Tibial nerve (tissue), 4 donors: Measurements from ENCODE around the gene LEF1. TPM values are rescaled to one million over a fixed set of nuclear protein-coding genes. Genes with fewer than 3 reads are reported as not detected.

Experiments
- DNase-seq, 2 donors: peaks; one replicate each; pipeline ENCODE4 v3.0.0-alpha.2; 2019; ENCODE audit warnings: low spot score in 2 of 2
- H3K27ac ChIP-seq, 4 donors: fragments of 200-600 bp; sonication (generic) in 3 of 4; one replicate each; pipeline ENCODE4 v1.5.1; 2017 to 2019; ENCODE audit warnings: mild to moderate bottlenecking in 1 of 4
- H3K27me3 ChIP-seq, 2 donors: fragments of 200-600 bp; sonication (generic) in 1 of 2; one replicate each; pipeline versions ENCODE4 v1.5.1 to v1.6.0; 2017 to 2019
- H3K36me3 ChIP-seq, 3 donors: fragments of 200-600 bp; sonication (generic); one replicate each; pipeline ENCODE4 v1.5.1; 2018 to 2019
- H3K4me1 ChIP-seq, 4 donors: fragments of 200-600 bp; sonication (generic) in 3 of 4; one replicate each; pipeline ENCODE4 v1.5.1; 2017 to 2019
- H3K4me3 ChIP-seq, 4 donors: fragments of 200-600 bp; sonication (generic) in 3 of 4; one replicate each; pipeline ENCODE4 v1.5.1; 2017 to 2019; ENCODE audit warnings: mild to moderate bottlenecking in 1 of 4, moderate library complexity in 1 of 4
- H3K9me3 ChIP-seq, 4 donors: fragments of 200-600 bp; sonication (generic) in 3 of 4; one replicate each; pipeline ENCODE4 v1.5.1; 2017 to 2019
- CTCF ChIP-seq, 5 experiments: fragments of 200-600 bp in 3 of 5; fragments of 450-650 bp in 2 of 5; sonication (generic) in 3 of 5; IDR thresholded peaks; one replicate each; pipeline ENCODE4 v1.5.1; 2016 to 2019; ENCODE audit warnings: antibody characterized with exemption in 5 of 5, mild to moderate bottlenecking in 3 of 5, moderate library complexity in 2 of 5
- EP300 ChIP-seq, 2 donors: sonication (generic); formaldehyde crosslinking; IDR thresholded peaks; one replicate each; pipeline ENCODE4 v1.6.1; 2017; ENCODE audit warnings: antibody characterized with exemption in 2 of 2, mild to moderate bottlenecking in 1 of 2
- POLR2A ChIP-seq, 2 donors: fragments of 450-650 bp; IDR thresholded peaks; one replicate each; pipeline ENCODE4 v1.6.1; 2017; ENCODE audit warnings: antibody characterized with exemption in 2 of 2, mild to moderate bottlenecking in 2 of 2, moderate library complexity in 2 of 2
- WGBS, 2 donors: methylation state at CpG; one replicate each; pipeline ENCODE4 v1.1.5; 2018; 5-methylcytosine and 5-hydroxymethylcytosine counted together
- total RNA-seq, 4 donors: library from RNA; depleted of rRNA; stranded (reverse); fragments of >200 nt; gene quantifications; one replicate each; pipeline ENCODE4 v1.1.0, GENCODE V29; 2016

LEF1 gene
- total RNA-seq, 4 donors from 2014 or later, result 1.9 to 11.7 (median 8.3) TPM

GRCh38 chr4:108172231-108172752 is 3.6 kb upstream of the LEF1 start:
- Histone ChIP-seq H3K4me1 (peaks cover 0 to 43% (median 10%) of the 10 kb centered on the region in 4 donors), H3K36me3 (no peaks in the 10 kb centered on the region), H3K27ac (peak overlapping the region in 3 of 4 donors; percentile 66 to 83 (median 70)), H3K4me3 (peak overlapping the region; percentile 43 to 71 (median 56)), H3K27me3 (peaks cover 0 to 39% of the 10 kb centered on the region in 2 donors), H3K9me3 (no peaks in the 10 kb centered on the region)
- DNase-seq, result no peak
- 4 to 11% methylated on average over 20 to 35 of the region's 43 CpGs for WGBS, 2 donors
- TF ChIP-seq CTCF (IDR thresholded peaks at IDR 0.05) (peak in 3 of 5 experiments; percentile 10 to 40 (median 21)), EP300 (IDR thresholded peaks at IDR 0.05) (no peak)

- Histone ChIP-seq H3K36me3 (no peaks in the 10 kb centered on the region), H3K9me3 (no peaks in the 10 kb centered on the region), H3K4me3 (peak overlapping the region; percentile 43 to 71 (median 56)), H3K4me1 (peaks cover 0 to 49% (median 13%) of the 10 kb centered on the region in 4 donors), H3K27me3 (peaks cover 0 to 40% of the 10 kb centered on the region in 2 donors), H3K27ac (peak overlapping the region in 3 of 4 donors; percentile 66 to 83 (median 70))
- DNase-seq, result no peak
- 6 to 7% methylated on average over 41 to 45 of the region's 52 CpGs for WGBS, 2 donors
- TF ChIP-seq EP300 (IDR thresholded peaks at IDR 0.05) (peak in 1 of 2 donors; percentile 7), CTCF (IDR thresholded peaks at IDR 0.05) (no peak), POLR2A (IDR thresholded peaks at IDR 0.05) (no peak)
Measured at GRCh38 chr4:108171339-108172230, 2.9 kb upstream of the LEF1 start.

GRCh38 chr4:108170631-108171338 is 2.1 kb upstream of the LEF1 start:
- no peak for DNase-seq
- 26 to 31% methylated on average over 8 of the region's 8 CpGs for WGBS, 2 donors
- Histone ChIP-seq H3K4me3 (no peak overlapping the region), H3K9me3 (no peaks in the 10 kb centered on the region), H3K36me3 (no peaks in the 10 kb centered on the region), H3K27me3 (peaks cover 0 to 48% of the 10 kb centered on the region in 2 donors), H3K27ac (no peak overlapping the region), H3K4me1 (peaks cover 0 to 57% (median 19%) of the 10 kb centered on the region in 4 donors)
- no peak for TF ChIP-seq EP300 (IDR thresholded peaks at IDR 0.05)

GRCh38 chr4:108169664-108170063 is 932 bp upstream of the LEF1 start:
- H3K4me1 ChIP-seq, result peaks cover 0 to 58% (median 20%) of the 10 kb centered on the region in 4 donors
- peak overlapping the region in 1 of 4 donors; percentile 76 for H3K4me3 ChIP-seq
- H3K27me3 ChIP-seq, result peaks cover 3 to 60% of the 10 kb centered on the region in 2 donors

More at GRCh38 chr4:108169664-108170063, 932 bp upstream of the LEF1 start:
- no peak overlapping the region for H3K27ac ChIP-seq
- no peaks in the 10 kb centered on the region for H3K36me3 ChIP-seq
- no peaks in the 10 kb centered on the region for H3K9me3 ChIP-seq
- no peak for DNase-seq
- 28 to 30% methylated on average over 8 of the region's 8 CpGs for WGBS, 2 donors
- TF ChIP-seq EP300 (IDR thresholded peaks at IDR 0.05) (no peak), POLR2A (IDR thresholded peaks at IDR 0.05) (no peak), CTCF (IDR thresholded peaks at IDR 0.05) (no peak)
